Heart left ventricle (tissue), 16 donors: Measurements from ENCODE around the gene DOCK3. TPM values are rescaled to one million over a fixed set of nuclear protein-coding genes. Genes with fewer than 3 reads are reported as not detected.

Experiments used
- ATAC-seq, 4 donors: fragments of 200-7000 bp; cut with Tn5 transposase; one replicate each; pipeline ENCODE4 v1.9.1; 2020 to 2022; ENCODE audit warnings: moderate library complexity in 4 of 4, mild to moderate bottlenecking in 3 of 4, moderate number of reproducible peaks in 1 of 4
- DNase-seq, 5 donors: peaks; one replicate each; pipeline ENCODE4 v3.0.0-alpha.2; 2020
- H3K27ac ChIP-seq, 12 donors: fragments of 200-600 bp; sonication (generic) in 4 of 12; one replicate each; pipeline versions ENCODE4 v1.5.0 to v1.8.0; 2016 to 2022; ENCODE audit warnings: mild to moderate bottlenecking in 2 of 12
- H3K27me3 ChIP-seq, 9 donors: fragments of 200-600 bp; sonication (generic) in 2 of 9; one replicate each; pipeline versions ENCODE4 v1.5.1 to v1.8.0; 2016 to 2022; ENCODE audit warnings: mild to moderate bottlenecking in 3 of 9
- H3K36me3 ChIP-seq, 9 donors: fragments of 200-600 bp; sonication (generic) in 2 of 9; one replicate each; pipeline versions ENCODE4 v1.5.0 to v1.8.0; 2018 to 2022; ENCODE audit warnings: mild to moderate bottlenecking in 2 of 9
- H3K4me1 ChIP-seq, 12 donors: fragments of 200-600 bp; sonication (generic) in 4 of 12; one replicate each; pipeline versions ENCODE4 v1.5.0 to v1.8.0; 2016 to 2022; ENCODE audit warnings: mild to moderate bottlenecking in 3 of 12
- H3K4me3 ChIP-seq, 12 donors: fragments of 200-600 bp; sonication (generic) in 4 of 12; one replicate each; pipeline versions ENCODE4 v1.5.0 to v1.8.0; 2017 to 2022; ENCODE audit warnings: mild to moderate bottlenecking in 9 of 12, moderate library complexity in 4 of 12
- H3K9me3 ChIP-seq, 12 donors: fragments of 200-600 bp; sonication (generic) in 4 of 12; one replicate each; pipeline versions ENCODE4 v1.5.0 to v1.8.0; 2016 to 2022; ENCODE audit warnings: mild to moderate bottlenecking in 1 of 12
- POLR2A ChIP-seq, 2 donors: fragments of 450-650 bp; IDR thresholded peaks; one replicate each; pipeline ENCODE4 v1.6.1; 2017; ENCODE audit warnings: antibody characterized with exemption in 2 of 2, mild to moderate bottlenecking in 2 of 2, moderate library complexity in 2 of 2
- WGBS, 4 donors: extraction: QIAGEN DNeasy Blood & Tissue Kit in 2 of 4; methylation state at CpG; one replicate each; pipeline versions ENCODE4 v1.1.5 to v1.1.7; 2013 to 2018; 5-methylcytosine and 5-hydroxymethylcytosine counted together
- intact Hi-C, 10 donors: fragments of 100-400 bp; cut with DNase I; formaldehyde crosslinking; loops; one replicate each; pipeline versions ENCODE4 v1.11.1 to v1.14.2; 2022
- polyA plus RNA-seq, 2 donors: library from polyadenylated mRNA; stranded (reverse); fragments of 200-250 nt; gene quantifications; one replicate each; pipeline ENCODE4 v1.2.3, GENCODE V29; 2013
- total RNA-seq, 9 donors: library from RNA; depleted of rRNA in 2 of 9; stranded (reverse); fragments of >200 nt in 2 of 9; fragmentation: NEBNext Ultra II Directional in 3 of 9; extraction: Animal tissue kit (Norgen Biotek cat#: 25700) in 3 of 9; gene quantifications; one replicate each; pipeline versions ENCODE4 v1.1.0 to v1.2.4, GENCODE V29; 2016 to 2023
- TF ChIP-seq, protein P1 (sequence below), 12 donors: fragments of 200-600 bp; sonication (generic) in 4 of 12; IDR thresholded peaks; one replicate each; pipeline versions ENCODE4 v1.5.0 to v1.8.0; 2018 to 2022; ENCODE audit warnings: antibody characterized with exemption in 12 of 12, mild to moderate bottlenecking in 5 of 12
- donor health status: ischemic (EF 13 %, LVEDD 7.1; RV severe dilation, severe dysfunction).
- donor health status: healthy with polysubstance abuse.
- donor health status: DM: no; HTN: yes; CAD: no.
- donor health status: DM: no; HTN: no; CAD: no.
- donor health status: ischemic (EF 25% LVEDD 6.9; RV normal size, moderate dysfunction).
- donor health status: ischemic (EF 25% LVEDD 5.7; RV mildly dilated, moderate dysfunction).
- donor health status: healthy.
- donor health status: DM: yes; HTN: yes; CAD: no.
- donor health status: ischemic (EF 35%, LVEDD 5.7; RV mildly dilated, moderate dysfunction).
- donor health status: nonischemic (EF 11% LVEDD 7.7; RV severe dilation, severe dysfunction).
- donor health status: DM: yes; HTN: yes; CAD: no.
- donor health status: PGD.
- donor health status: ischemic (EF 29% LVEDD 5.4; RV normal size, mild dysfunction).
- donor health status: nonischemic (EF 23%, LVEDD 6.1; RV moderate dilation, normal function).

DOCK3 gene
- total and polyA plus RNA-seq, 11 donors: 2.0 to 6.7 (median 4.8) TPM

DNA sequence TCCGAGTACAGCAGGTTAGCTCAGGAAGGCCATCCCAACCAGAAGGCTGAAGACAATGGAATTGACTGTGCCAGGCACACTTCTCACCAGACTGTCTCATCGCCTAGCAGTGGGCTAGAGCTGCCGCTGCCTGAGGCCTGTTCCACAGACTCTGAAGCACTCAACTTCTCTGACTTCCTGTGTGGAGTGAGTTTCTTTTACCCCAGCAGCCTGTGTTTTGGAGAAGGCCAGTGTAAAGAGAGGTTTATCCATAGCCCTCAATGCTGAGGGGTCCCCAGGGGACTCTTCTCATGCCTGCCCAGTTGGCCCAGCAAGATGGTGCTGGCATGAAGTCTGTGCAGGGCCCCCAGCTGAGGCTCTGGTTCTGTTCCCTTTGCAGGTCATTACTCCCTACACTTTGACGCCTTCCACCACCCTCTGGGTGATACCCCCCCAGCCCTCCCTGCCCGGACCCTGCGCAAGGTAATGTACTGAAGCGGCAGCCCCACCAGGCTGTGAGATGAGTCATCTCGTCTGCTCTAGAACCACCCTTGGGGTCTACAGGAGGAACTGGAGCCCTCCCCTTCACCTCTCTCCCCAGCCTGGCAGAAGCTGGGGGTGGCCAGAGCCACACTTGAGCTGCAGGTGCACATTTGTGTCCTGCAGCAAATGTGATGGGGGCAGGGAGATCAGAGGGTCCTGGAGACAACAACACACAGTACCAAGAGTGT lies 705.2 kb downstream of the DOCK3 start:
- Histone ChIP-seq H3K27me3 (no peaks in the 10 kb centered on the region), H3K9me3 (no peaks in the 10 kb centered on the region), H3K27ac (no peak overlapping the region), H3K4me1 (peaks cover 0 to 11% (median 9%) of the 10 kb centered on the region in 12 donors), H3K4me3 (no peak overlapping the region), H3K36me3 (no peaks in the 10 kb centered on the region)
- ATAC-seq (no peak), DNase-seq (no peak)
- intact Hi-C loops: loop anchor here in 9 of 10 donors (5.0 to 10.0 kb wide), 9 partner anchors 295 to 1035 kb away; partner anchors contain the start of genes DOCK3 (in 3 of the 9), CYB561D2 (in 1 of the 9), NPRL2 (in 1 of the 9) and RASSF1 (in 1 of the 9)
- TF ChIP-seq POLR2A (IDR thresholded peaks at IDR 0.05): no peak
- TF ChIP-seq, protein P1, sequence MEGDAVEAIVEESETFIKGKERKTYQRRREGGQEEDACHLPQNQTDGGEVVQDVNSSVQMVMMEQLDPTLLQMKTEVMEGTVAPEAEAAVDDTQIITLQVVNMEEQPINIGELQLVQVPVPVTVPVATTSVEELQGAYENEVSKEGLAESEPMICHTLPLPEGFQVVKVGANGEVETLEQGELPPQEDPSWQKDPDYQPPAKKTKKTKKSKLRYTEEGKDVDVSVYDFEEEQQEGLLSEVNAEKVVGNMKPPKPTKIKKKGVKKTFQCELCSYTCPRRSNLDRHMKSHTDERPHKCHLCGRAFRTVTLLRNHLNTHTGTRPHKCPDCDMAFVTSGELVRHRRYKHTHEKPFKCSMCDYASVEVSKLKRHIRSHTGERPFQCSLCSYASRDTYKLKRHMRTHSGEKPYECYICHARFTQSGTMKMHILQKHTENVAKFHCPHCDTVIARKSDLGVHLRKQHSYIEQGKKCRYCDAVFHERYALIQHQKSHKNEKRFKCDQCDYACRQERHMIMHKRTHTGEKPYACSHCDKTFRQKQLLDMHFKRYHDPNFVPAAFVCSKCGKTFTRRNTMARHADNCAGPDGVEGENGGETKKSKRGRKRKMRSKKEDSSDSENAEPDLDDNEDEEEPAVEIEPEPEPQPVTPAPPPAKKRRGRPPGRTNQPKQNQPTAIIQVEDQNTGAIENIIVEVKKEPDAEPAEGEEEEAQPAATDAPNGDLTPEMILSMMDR (IDR thresholded peaks at IDR 0.05): no peak
- 80 to 88% (median 87%) methylated on average over 7 to 8 of the region's 8 CpGs for WGBS, 4 donors

GRCh38 chr3:51380601-51381332 lies 706.0 kb downstream of the DOCK3 start:
- TF ChIP-seq POLR2A (IDR thresholded peaks at IDR 0.05): no peak
- TF ChIP-seq, protein P1 (IDR thresholded peaks at IDR 0.05): no peak
- WGBS, 4 donors: 87 to 89% (median 88%) methylated on average over 15 of the region's 15 CpGs
- DNase-seq (no peak), ATAC-seq (no peak)
- Histone ChIP-seq H3K4me3 (no peak overlapping the region), H3K9me3 (no peaks in the 10 kb centered on the region), H3K27ac (no peak overlapping the region), H3K27me3 (no peaks in the 10 kb centered on the region), H3K36me3 (no peaks in the 10 kb centered on the region), H3K4me1 (peaks cover 0 to 15% (median 11%) of the 10 kb centered on the region in 12 donors)
- intact Hi-C loops: loop anchor here in 7 of 10 donors (5.0 to 10.0 kb wide), 7 partner anchors 294 to 1036 kb away; partner anchors contain the start of genes CYB561D2 (in 1 of the 7), DOCK3 (in 1 of the 7), NPRL2 (in 1 of the 7) and RASSF1 (in 1 of the 7)

DNA sequence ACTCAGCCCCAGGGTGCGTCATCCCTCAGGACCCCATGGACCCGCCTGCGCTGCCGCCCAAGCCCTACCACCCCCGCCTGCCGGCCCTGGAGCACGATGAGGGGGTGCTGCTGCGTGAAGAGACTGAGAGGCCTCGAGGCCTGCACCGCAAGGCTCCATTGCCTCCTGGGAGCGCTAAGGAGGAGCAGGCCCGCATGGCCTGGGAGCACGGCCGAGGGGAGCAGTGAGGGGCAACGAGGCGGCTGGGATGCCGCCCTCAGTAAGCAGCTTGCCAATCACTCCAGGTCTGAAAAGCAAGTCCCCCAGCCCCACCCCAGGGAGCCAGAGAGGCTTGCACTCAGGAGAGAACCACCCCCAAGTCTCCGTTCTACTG lies 706.6 kb downstream of the DOCK3 start:
- Histone ChIP-seq H3K27ac (no peak overlapping the region), H3K9me3 (no peaks in the 10 kb centered on the region), H3K27me3 (no peaks in the 10 kb centered on the region), H3K4me3 (no peak overlapping the region), H3K4me1 (peaks cover 2 to 21% (median 16%) of the 10 kb centered on the region in 12 donors), H3K36me3 (no peaks in the 10 kb centered on the region)
- TF ChIP-seq, protein P1 (IDR thresholded peaks at IDR 0.05): no peak
- TF ChIP-seq POLR2A (IDR thresholded peaks at IDR 0.05): no peak
- DNase-seq (no peak), ATAC-seq (no peak)
- WGBS, 4 donors: 89 to 93% (median 92%) methylated on average over 18 of the region's 18 CpGs
- intact Hi-C loops: loop anchor here in 7 of 10 donors (5.0 to 10.0 kb wide), 7 partner anchors 293 to 1037 kb away; partner anchors contain the start of genes CYB561D2 (in 1 of the 7), DOCK3 (in 1 of the 7), NPRL2 (in 1 of the 7) and RASSF1 (in 1 of the 7)
